Loucy (cell line): Measurements from ENCODE around the gene MAD2L1BP.

Experiments
- EZH2phosphoT487 ChIP-seq: fragments of 200-600 bp; IDR thresholded peaks from 2 replicates; pipeline ENCODE4 v1.6.1; 2018; ENCODE audit warnings: antibody characterized with exemption, mild to moderate bottlenecking, moderate library complexity, borderline replicate concordance
- TF ChIP-seq, protein P1 (sequence below): fragments of 200-600 bp; sonication (generic); conservative IDR thresholded peaks from 2 replicates; pipeline ENCODE4 v1.5.1; 2014; ENCODE audit warnings: mild to moderate bottlenecking, antibody characterized with exemption, low read length

- TF ChIP-seq, protein P1, sequence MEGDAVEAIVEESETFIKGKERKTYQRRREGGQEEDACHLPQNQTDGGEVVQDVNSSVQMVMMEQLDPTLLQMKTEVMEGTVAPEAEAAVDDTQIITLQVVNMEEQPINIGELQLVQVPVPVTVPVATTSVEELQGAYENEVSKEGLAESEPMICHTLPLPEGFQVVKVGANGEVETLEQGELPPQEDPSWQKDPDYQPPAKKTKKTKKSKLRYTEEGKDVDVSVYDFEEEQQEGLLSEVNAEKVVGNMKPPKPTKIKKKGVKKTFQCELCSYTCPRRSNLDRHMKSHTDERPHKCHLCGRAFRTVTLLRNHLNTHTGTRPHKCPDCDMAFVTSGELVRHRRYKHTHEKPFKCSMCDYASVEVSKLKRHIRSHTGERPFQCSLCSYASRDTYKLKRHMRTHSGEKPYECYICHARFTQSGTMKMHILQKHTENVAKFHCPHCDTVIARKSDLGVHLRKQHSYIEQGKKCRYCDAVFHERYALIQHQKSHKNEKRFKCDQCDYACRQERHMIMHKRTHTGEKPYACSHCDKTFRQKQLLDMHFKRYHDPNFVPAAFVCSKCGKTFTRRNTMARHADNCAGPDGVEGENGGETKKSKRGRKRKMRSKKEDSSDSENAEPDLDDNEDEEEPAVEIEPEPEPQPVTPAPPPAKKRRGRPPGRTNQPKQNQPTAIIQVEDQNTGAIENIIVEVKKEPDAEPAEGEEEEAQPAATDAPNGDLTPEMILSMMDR: no peak
- no peak for TF ChIP-seq EZH2phosphoT487
Measured at GRCh38 chr6:43616725-43617472, 18.7 kb upstream of the MAD2L1BP start.
